H1 (cell line): Measurements from ENCODE around the gene MIPOL1. TPM values are rescaled to one million over a fixed set of nuclear protein-coding genes. Genes with fewer than 3 reads are reported as not detected.

ENCODE experiments used
- CTCF ChIA-PET: fragments of 300-600 bp; sonication (Branson Sonifier 250); formaldehyde crosslinking; loops from one replicate; lab custom pipeline; 2021; ENCODE audit not compliant: partially characterized antibody; lab: Charles Lee
- POLR2A ChIA-PET: fragments of 300-600 bp; sonication (Branson Sonifier 250); formaldehyde crosslinking; loops from one replicate; lab custom pipeline; 2021; ENCODE audit warnings: inconsistent platforms; ENCODE audit not compliant: partially characterized antibody; lab: Charles Lee
- DNase-seq, 2 experiments: peaks; one replicate each; pipeline versions ENCODE4 v3.0.0 to v3.0.0-alpha.2; 2010 to 2022; ENCODE audit warnings: low spot score in 2 of 2, low read depth in 1 of 2, mixed read lengths in 1 of 2
- FAIRE-seq: peaks from 2 replicates; lab custom pipeline; 2011; peaks lifted over from hg19 to GRCh38; lab: Jason Lieb, UNC
- H2AFZ ChIP-seq: 2 replicates; pipeline ENCODE4 v1.8.1; 2012; ENCODE audit warnings: low read length, inconsistent platforms
- H2AK5ac ChIP-seq: 2 replicates; pipeline ENCODE4 v1.6.1; 2013; ENCODE audit warnings: low read depth, low read length
- H2BK120ac ChIP-seq: replicated peaks from 2 replicates; pipeline ENCODE3; 2013; ENCODE audit warnings: low read depth, low read length, inconsistent platforms
- H2BK12ac ChIP-seq: 2 replicates; pipeline ENCODE4 v1.6.1; 2013; ENCODE audit warnings: low read depth, low read length
- H2BK15ac ChIP-seq: 2 replicates; pipeline ENCODE4 v1.6.1; 2013; ENCODE audit warnings: low read length
- H2BK20ac ChIP-seq: 2 replicates; pipeline ENCODE4 v1.6.1; 2013; ENCODE audit warnings: low read length
- H2BK5ac ChIP-seq: 2 replicates; pipeline ENCODE4 v1.6.1; 2013; ENCODE audit warnings: low read depth, low read length
- H3K14ac ChIP-seq: 2 replicates; pipeline ENCODE4 v1.6.1; 2013; ENCODE audit warnings: inconsistent platforms; ENCODE audit not compliant: insufficient read length
- H3K18ac ChIP-seq: 2 replicates; pipeline ENCODE4 v1.6.1; 2013; ENCODE audit warnings: low read length; ENCODE audit errors: extremely low read depth
- H3K23ac ChIP-seq: 2 replicates; pipeline ENCODE4 v1.6.1; 2013; ENCODE audit warnings: inconsistent platforms; ENCODE audit not compliant: insufficient read length
- H3K23me2 ChIP-seq: 2 replicates; pipeline ENCODE4 v1.6.1; 2013; ENCODE audit warnings: low read depth, low read length
- H3K27ac ChIP-seq: 2 replicates; pipeline ENCODE4 v1.6.1; 2011; ENCODE audit warnings: low read depth, low read length, inconsistent platforms
- H3K27me3 ChIP-seq, 4 experiments: replicated peaks in 1 of 4; 1 replicate in 1 of 4; 2 replicates in 3 of 4; pipeline versions ENCODE4 v1.6.1 to v1.8.1; 2011 to 2013; ENCODE audit warnings: low read length in 3 of 4, mild to moderate bottlenecking in 3 of 4, inconsistent platforms in 2 of 4, mixed read lengths in 2 of 4, moderate library complexity in 1 of 4; ENCODE audit not compliant: control insufficient read depth in 3 of 4, insufficient read depth in 3 of 4; ENCODE audit errors: extremely low read depth in 1 of 4
- H3K36me3 ChIP-seq, 4 experiments: 2 replicates each; pipeline versions ENCODE4 v1.6.1 to v1.8.1; 2011 to 2013; ENCODE audit warnings: mild to moderate bottlenecking in 4 of 4, low read length in 3 of 4, moderate library complexity in 2 of 4, control low read depth in 1 of 4, inconsistent platforms in 1 of 4; ENCODE audit not compliant: insufficient read depth in 4 of 4, control insufficient read depth in 2 of 4
- H3K4ac ChIP-seq: replicated peaks from 2 replicates; pipeline ENCODE3; 2013; ENCODE audit warnings: low read length, low read depth, mixed read lengths, inconsistent platforms; ENCODE audit not compliant: insufficient read length
- H3K4me1 ChIP-seq, 4 experiments: replicated peaks in 1 of 4; 1 replicate in 1 of 4; 2 replicates in 3 of 4; pipeline versions ENCODE4 v1.6.1 to v1.8.1; 2011 to 2013; ENCODE audit warnings: low read length in 3 of 4, inconsistent platforms in 2 of 4, mixed read lengths in 1 of 4; ENCODE audit not compliant: insufficient read depth in 4 of 4, control insufficient read depth in 3 of 4
- H3K4me2 ChIP-seq, 2 experiments: 2 replicates each; pipeline versions ENCODE4 v1.6.1 to v1.8.1; 2011 to 2013; ENCODE audit warnings: low read depth in 2 of 2, low read length in 2 of 2, control low read depth in 1 of 2, inconsistent platforms in 1 of 2, mild to moderate bottlenecking in 1 of 2; ENCODE audit not compliant: insufficient read depth in 1 of 2
- H3K4me3 ChIP-seq, 4 experiments: fragments of 200-600, 300-600 bp in 1 of 4; sonication (generic), shearing (Covaris generic), sonication (Bioruptor Twin) in 1 of 4; 2 replicates each; pipeline versions ENCODE4 v1.5.1 to v1.8.1; 2011 to 2016; ENCODE audit warnings: low read length in 4 of 4, low read depth in 3 of 4, control low read depth in 2 of 4, inconsistent platforms in 2 of 4, mild to moderate bottlenecking in 2 of 4, mixed read lengths in 1 of 4, moderate library complexity in 1 of 4; ENCODE audit not compliant: insufficient read depth in 2 of 4; ENCODE audit errors: extremely low read depth in 1 of 4
- H3K56ac ChIP-seq: replicated peaks from 2 replicates; pipeline ENCODE3; 2013; ENCODE audit warnings: low read depth, mild to moderate bottlenecking, mixed read lengths, low read length, inconsistent platforms; ENCODE audit not compliant: insufficient read length
- H3K79me1 ChIP-seq: 2 replicates; pipeline ENCODE4 v1.6.1; 2013; ENCODE audit warnings: low read depth, low read length, control low read depth
- H3K79me2 ChIP-seq, 2 experiments: 2 replicates each; pipeline versions ENCODE4 v1.6.1 to v1.8.1; 2012 to 2013; ENCODE audit warnings: low read length in 2 of 2, mild to moderate bottlenecking in 2 of 2, inconsistent platforms in 1 of 2; ENCODE audit not compliant: insufficient read depth in 2 of 2, control insufficient read depth in 1 of 2
- H3K9ac ChIP-seq, 4 experiments: replicated peaks in 1 of 4; 1 replicate in 1 of 4; 2 replicates in 3 of 4; pipeline versions ENCODE4 v1.6.1 to v1.8.1; 2011 to 2013; ENCODE audit warnings: low read depth in 3 of 4, low read length in 3 of 4, control low read depth in 2 of 4, mild to moderate bottlenecking in 2 of 4, moderate library complexity in 2 of 4, inconsistent platforms in 1 of 4; ENCODE audit errors: extremely low read depth in 1 of 4
- H3K9me3 ChIP-seq, 2 experiments: 2 replicates each; pipeline versions ENCODE4 v1.6.1 to v1.8.1; 2012 to 2013; ENCODE audit warnings: mild to moderate bottlenecking in 2 of 2, moderate library complexity in 2 of 2, control low read depth in 1 of 2, inconsistent platforms in 1 of 2, low read depth in 1 of 2, low read length in 1 of 2, mixed read lengths in 1 of 2; ENCODE audit not compliant: insufficient read depth in 2 of 2
- H4K20me1 ChIP-seq, 2 experiments: replicated peaks in 1 of 2; 2 replicates each; pipeline versions ENCODE3 to v1.8.1; 2011 to 2013; ENCODE audit warnings: inconsistent platforms in 2 of 2, low read length in 2 of 2, mild to moderate bottlenecking in 1 of 2; ENCODE audit not compliant: insufficient read depth in 2 of 2, control insufficient read depth in 1 of 2
- H4K5ac ChIP-seq: 2 replicates; pipeline ENCODE4 v1.6.1; 2013; ENCODE audit warnings: low read length, low read depth, mixed read lengths, inconsistent platforms; ENCODE audit not compliant: insufficient read length
- H4K8ac ChIP-seq: 2 replicates; pipeline ENCODE4 v1.8.0; 2013; ENCODE audit warnings: mild to moderate bottlenecking, moderate library complexity, low read length, inconsistent platforms; ENCODE audit not compliant: insufficient read depth; ENCODE audit errors: extremely low read depth
- H4K91ac ChIP-seq: replicated peaks from 2 replicates; pipeline ENCODE3; 2013; ENCODE audit warnings: low read length, mixed read lengths, inconsistent platforms; ENCODE audit not compliant: insufficient read length
- CBX8 ChIP-seq: fragments of 300-800, 300-1000 bp; sonication (generic); IDR thresholded peaks from 2 replicates; pipeline ENCODE4 v1.7.1; 2016; ENCODE audit warnings: low read depth, low read length, borderline replicate concordance
- CEBPB ChIP-seq: IDR thresholded peaks from 2 replicates; pipeline ENCODE4 v1.6.1; 2012; ENCODE audit warnings: low read depth, low read length
- CTBP2 ChIP-seq: IDR thresholded peaks from 2 replicates; pipeline ENCODE4 v1.7.0; 2011; ENCODE audit warnings: borderline replicate concordance, mild to moderate bottlenecking, moderate library complexity, mixed read lengths, low read length; ENCODE audit not compliant: insufficient read depth, insufficient read length
- FOSL1 ChIP-seq: IDR thresholded peaks from 2 replicates; pipeline ENCODE4 v1.6.1; 2011; ENCODE audit warnings: mild to moderate bottlenecking, low read depth, low read length, moderate library complexity; ENCODE audit not compliant: insufficient read depth
- JUND ChIP-seq: IDR thresholded peaks from 2 replicates; pipeline ENCODE4 v1.6.1; 2011; ENCODE audit warnings: mild to moderate bottlenecking, improper control_type of control experiment, low read length
- KDM4A ChIP-seq: IDR thresholded peaks from one replicate; pipeline ENCODE4 v1.7.1; 2012; ENCODE audit warnings: low read depth, mild to moderate bottlenecking, moderate library complexity, low read length, inconsistent platforms; ENCODE audit not compliant: severe bottlenecking
- KDM5A ChIP-seq: fragments of 200-600 bp; IDR thresholded peaks from 2 replicates; pipeline ENCODE4 v1.7.1; 2012; ENCODE audit warnings: mild to moderate bottlenecking, low read length, inconsistent platforms, mixed read lengths
- RXRA ChIP-seq: IDR thresholded peaks from 2 replicates; pipeline ENCODE4 v1.6.1; 2011; ENCODE audit warnings: low read depth, mild to moderate bottlenecking, low read length, moderate library complexity; ENCODE audit not compliant: insufficient read depth
- SIN3A ChIP-seq, 2 experiments: IDR thresholded peaks in 1 of 2; conservative IDR thresholded peaks in 1 of 2; 2 replicates each; pipeline ENCODE4 v1.6.1; 2011 to 2012; ENCODE audit warnings: low read length in 2 of 2, improper control_type of control experiment in 1 of 2, low read depth in 1 of 2, mild to moderate bottlenecking in 1 of 2
- SP4 ChIP-seq: IDR thresholded peaks from 2 replicates; pipeline ENCODE4 v1.6.1; 2012; ENCODE audit warnings: low read length, inconsistent platforms
- SUZ12 ChIP-seq: fragments of 200-600 bp; sonication (generic); IDR thresholded peaks from 2 replicates; pipeline ENCODE4 v1.6.1; 2012; ENCODE audit warnings: mild to moderate bottlenecking, inconsistent platforms, low read length, moderate library complexity, mixed read lengths
- TCF12 ChIP-seq: IDR thresholded peaks from 2 replicates; pipeline ENCODE4 v1.6.1; 2011; ENCODE audit warnings: low read depth, mild to moderate bottlenecking, low read length
- WGBS, 2 experiments: shearing (Covaris generic) in 1 of 2; methylation state at CpG; one replicate each; pipeline versions ENCODE4 v1.1.6 to v1.1.7; 2013 to 2015; ENCODE audit warnings: low lambda C conversion rate in 2 of 2, mixed read lengths in 2 of 2, inconsistent platforms in 1 of 2, low coverage in 1 of 2, missing lambda C conversion rate in 1 of 2; ENCODE audit not compliant: insufficient replicate concordance in 2 of 2, insufficient coverage in 1 of 2, insufficient read length in 1 of 2; ENCODE audit errors: extremely low coverage in 1 of 2, missing lambda C conversion rate in 1 of 2; 5-methylcytosine and 5-hydroxymethylcytosine counted together
- polyA plus RNA-seq, 7 experiments: library from polyadenylated mRNA; depleted of rRNA in 3 of 7; stranded (reverse) in 5 of 7; unstranded in 2 of 7; fragments of >200 nt in 5 of 7; fragments of 200-250 nt in 2 of 7; gene quantifications; 1 replicate in 5 of 7; 2 replicates in 1 of 7; 4 replicates in 1 of 7; pipeline versions ENCODE4 v1.2.1 to v1.2.3, GENCODE V29; 2011 to 2013; ENCODE audit warnings: missing spikeins in 2 of 7, mixed read lengths in 2 of 7
- total RNA-seq: library from RNA; stranded (reverse); fragmentation: NEBNext Ultra II Directional; extraction: Animal tissue kit (Norgen Biotek cat#: 25700); gene quantifications from 2 replicates; pipeline ENCODE4 v1.2.1, GENCODE V29; 2021

The MIPOL1 gene
- total and polyA plus RNA-seq, 2 of the 8 experiments (the other 6 are each of a cell fraction or from before 2014, with no cell fraction given): 2.8 to 23.9 TPM

DNA sequence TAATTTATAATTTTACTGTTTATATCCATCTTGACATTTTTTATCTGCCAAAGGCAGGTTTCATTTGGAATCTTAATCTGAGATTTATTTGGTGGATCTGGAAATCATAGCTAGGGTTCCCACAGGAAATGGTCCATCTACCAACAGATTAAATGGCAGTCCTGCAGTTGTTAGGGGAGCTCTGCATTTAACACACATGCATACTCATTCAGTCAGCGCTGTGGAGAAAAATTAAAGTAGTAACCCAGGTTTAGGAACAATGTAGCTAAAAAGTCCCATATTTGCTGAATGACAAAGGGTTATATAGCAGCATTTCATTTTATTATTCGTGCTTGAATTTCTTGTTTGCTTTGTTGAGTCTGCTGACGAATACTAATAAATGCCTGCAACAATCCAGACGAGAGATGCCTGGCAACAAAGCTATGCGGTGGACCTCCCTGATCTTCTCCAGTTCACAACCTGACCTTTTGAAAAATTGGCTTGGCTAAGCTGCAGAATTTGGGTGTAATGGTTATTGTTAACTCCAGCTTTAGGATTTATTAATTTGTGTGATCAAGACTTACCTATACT is 59.8 kb downstream of the MIPOL1 start:
- no peak overlapping the region for H2BK5ac ChIP-seq
- H3K4me3 ChIP-seq: no peak overlapping the region
- no peak overlapping the region for H3K4me2 ChIP-seq
- no peaks in the 10 kb centered on the region for H3K9me3 ChIP-seq
- ChIA-PET CTCF (interaction anchor here (0.6 to 0.9 kb wide), 3 partner anchors 24 to 336 kb away, joined by 3 to 4 read pairs (median 3); no protein-coding TSS in a partner anchor), POLR2A (no interaction called here)
- FAIRE-seq: peak; percentile 45
- H3K23me2 ChIP-seq: no peaks in the 10 kb centered on the region
- no peak overlapping the region for H3K23ac ChIP-seq
- no peak overlapping the region for H2AK5ac ChIP-seq
- no peaks in the 10 kb centered on the region for H3K79me2 ChIP-seq
- no peak overlapping the region for H2BK15ac ChIP-seq
- no peaks in the 10 kb centered on the region for H3K4me1 ChIP-seq
- no peaks in the 10 kb centered on the region for H4K20me1 ChIP-seq
- no peaks in the 10 kb centered on the region for H3K36me3 ChIP-seq
- H3K9ac ChIP-seq: no peak overlapping the region
- no peak overlapping the region for H2BK20ac ChIP-seq
- H2AFZ ChIP-seq: no peak overlapping the region
- H3K4ac ChIP-seq: no peak overlapping the region
- H2BK120ac ChIP-seq: no peak overlapping the region
- DNase-seq: no peak
- H3K18ac ChIP-seq: no peak overlapping the region
- no peak overlapping the region for H4K5ac ChIP-seq
- H4K8ac ChIP-seq: no peak overlapping the region
- H4K91ac ChIP-seq: no peak overlapping the region
- no peak overlapping the region for H2BK12ac ChIP-seq
- H3K79me1 ChIP-seq: no peaks in the 10 kb centered on the region
- H3K27ac ChIP-seq: no peak overlapping the region
- TF ChIP-seq FOSL1 (no peak), JUND (no peak), CTBP2 (no peak), KDM4A (no peak), SP4 (no peak), CEBPB (no peak), CBX8 (no peak), TCF12 (no peak), RXRA (no peak), SUZ12 (no peak), KDM5A (no peak), SIN3A (conservative IDR thresholded peaks at IDR 0.05 in 1 of 2, IDR thresholded peaks at IDR 0.05 in 1 of 2; ENCODE audit: low read depth in 1 of 2, low read length in 2 of 2) (no peak)
- no peak overlapping the region for H3K56ac ChIP-seq
- H3K14ac ChIP-seq: no peak overlapping the region
- WGBS, 2 experiments: 79% methylated on average over 5 of the region's 5 CpGs; no CpG with 5 or more reads in 1 of the 2 experiments
- no peaks in the 10 kb centered on the region for H3K27me3 ChIP-seq
